Astrocyte of the cerebellum (primary cell): ENCODE data around the gene ABHD5.
A peak's percentile ranks its signal among the peaks of the same experiment; 100 is the strongest.

Experiments used
- DNase-seq: peaks from one replicate; pipeline ENCODE4 v3.0.0-alpha.2; 2011; ENCODE audit warnings: low read depth
- H3K4me3 ChIP-seq: 2 replicates; pipeline ENCODE4 v1.5.1; 2011; ENCODE audit warnings: mild to moderate bottlenecking, low read depth, low read length, moderate library complexity
- CTCF ChIP-seq: IDR thresholded peaks from 2 replicates; pipeline ENCODE4 v1.5.1; 2012; ENCODE audit warnings: low read length, low read depth, moderate library complexity, mild to moderate bottlenecking; ENCODE audit errors: missing control alignments
- in situ Hi-C: cut with HindIII; loops from 2 replicates; pipeline ENCODE4 v1.10.0; 2017; ENCODE audit warnings: low sequenced_read_pairs

Gene ABHD5

GRCh38 chr3:43690400-43691119 is at the start of gene ABHD5:
ABHD5 (plus strand) TSS chr3:43690938; CDS start chr3:43690993, 55 bp downstream.
- peak within 1 kb of the TSS; percentile 69 for H3K4me3 ChIP-seq
- TF ChIP-seq CTCF = peak; percentile 26
- peak; percentile 85 for DNase-seq
- in situ Hi-C loops = no loop called here

- TF ChIP-seq CTCF = no peak
- no peak for DNase-seq
- in situ Hi-C loops = loop anchor here (5.0 kb wide), 1 partner anchor 96 kb away; no protein-coding TSS in a partner anchor
- H3K4me3 ChIP-seq = no peak overlapping the region
Measured at GRCh38 chr3:43641306-43642114, 49.2 kb upstream of the ABHD5 start.

- in situ Hi-C loops = loop anchor here (5.0 kb wide), 1 partner anchor 93 kb away; no protein-coding TSS in a partner anchor
- no peak for TF ChIP-seq CTCF
- DNase-seq = no peak
- H3K4me3 ChIP-seq = no peak overlapping the region
Measured at GRCh38 chr3:43644443-43644842, 46.3 kb upstream of the ABHD5 start.

- DNase-seq = no peak
- in situ Hi-C loops = no loop called here
- TF ChIP-seq CTCF = no peak
- no peak overlapping the region for H3K4me3 ChIP-seq
Measured at GRCh38 chr3:43647331-43648166, 43.2 kb upstream of the ABHD5 start.

GRCh38 chr3:43648957-43649356 is 41.8 kb upstream of the ABHD5 start:
- in situ Hi-C loops = no loop called here
- TF ChIP-seq CTCF = no peak
- no peak for DNase-seq
- no peak overlapping the region for H3K4me3 ChIP-seq

- no peak overlapping the region for H3K4me3 ChIP-seq
- no peak for DNase-seq
- TF ChIP-seq CTCF = no peak
- in situ Hi-C loops = no loop called here
Measured at GRCh38 chr3:43649365-43649968, 41.3 kb upstream of the ABHD5 start.
